ENCODE results near the gene NAB2. TPM values are rescaled to one million over a fixed set of nuclear protein-coding genes. Genes with fewer than 3 reads are reported as not detected.

Gene NAB2
- polyA plus RNA-seq, 1 donor from 2014 or later = 0.81 TPM

GRCh38 chr12:57086493-57087009 lies 2.4 kb upstream of the NAB2 start:
- H3K36me3 Mint-ChIP-seq = peaks cover 2% of the 10 kb centered on the region
- no peaks in the 10 kb centered on the region for H3K27me3 Mint-ChIP-seq
- H3K9me3 Mint-ChIP-seq = no peaks in the 10 kb centered on the region
- peaks cover 23 to 35% (median 25%) of the 10 kb centered on the region in 3 donors for H3K4me1 Mint-ChIP-seq
- peak overlapping the region; percentile 88 to 95 (median 94) for H3K4me3 Mint-ChIP-seq
- peak overlapping the region; percentile 96 to 97 (median 97) for H3K27ac Mint-ChIP-seq

- H3K27ac Mint-ChIP-seq = peak overlapping the region; percentile 97 to 98 (median 97)
- H3K4me3 Mint-ChIP-seq = peak overlapping the region; percentile 88 to 95 (median 94)
- H3K36me3 Mint-ChIP-seq = peaks cover 2% of the 10 kb centered on the region
- H3K9me3 Mint-ChIP-seq = no peaks in the 10 kb centered on the region
- H3K27me3 Mint-ChIP-seq = no peaks in the 10 kb centered on the region
- H3K4me1 Mint-ChIP-seq = peaks cover 23 to 35% (median 27%) of the 10 kb centered on the region in 3 donors
Measured at GRCh38 chr12:57087010-57087690, 1.8 kb upstream of the NAB2 start.

- Mint-ChIP-seq H3K36me3 (peaks cover 3% of the 10 kb centered on the region), H3K27ac (peak overlapping the region; percentile 97 to 98 (median 97)), H3K4me3 (peak overlapping the region; percentile 88 to 95 (median 94)), H3K27me3 (no peaks in the 10 kb centered on the region), H3K4me1 (peaks cover 27 to 38% (median 30%) of the 10 kb centered on the region in 3 donors), H3K9me3 (no peaks in the 10 kb centered on the region)
Measured at GRCh38 chr12:57087691-57088353, 1.1 kb upstream of the NAB2 start.

- Mint-ChIP-seq H3K27me3 (no peaks in the 10 kb centered on the region), H3K27ac (peak overlapping the region; percentile 88 to 92 (median 90)), H3K36me3 (peaks cover 1% of the 10 kb centered on the region), H3K4me1 (peaks cover 34 to 44% (median 40%) of the 10 kb centered on the region in 3 donors), H3K9me3 (no peaks in the 10 kb centered on the region), H3K4me3 (peak overlapping the region; percentile 91 to 98 (median 96))
Measured at GRCh38 chr12:57089271-57090245, 644 bp downstream of the NAB2 start.

- no peaks in the 10 kb centered on the region for H3K9me3 Mint-ChIP-seq
- peaks cover 35 to 39% (median 36%) of the 10 kb centered on the region in 3 donors for H3K4me1 Mint-ChIP-seq
- peak overlapping the region in 2 of 4 donors; percentile 49 to 96 for H3K4me3 Mint-ChIP-seq
- peaks cover 1% of the 10 kb centered on the region for H3K36me3 Mint-ChIP-seq
- H3K27ac Mint-ChIP-seq = peak overlapping the region in 2 of 3 donors; percentile 34 to 92
- H3K27me3 Mint-ChIP-seq = no peaks in the 10 kb centered on the region
Measured at GRCh38 chr12:57090490-57090889, 1.6 kb downstream of the NAB2 start.

- H3K27ac Mint-ChIP-seq = peak overlapping the region in 2 of 3 donors; percentile 34 to 92
- H3K27me3 Mint-ChIP-seq = no peaks in the 10 kb centered on the region
- no peaks in the 10 kb centered on the region for H3K9me3 Mint-ChIP-seq
- peaks cover 32 to 43% (median 35%) of the 10 kb centered on the region in 3 donors for H3K4me1 Mint-ChIP-seq
- H3K36me3 Mint-ChIP-seq = peaks cover 1% of the 10 kb centered on the region
- H3K4me3 Mint-ChIP-seq = peak overlapping the region in 2 of 4 donors; percentile 49 to 96
Measured at GRCh38 chr12:57090924-57091637, 2.2 kb downstream of the NAB2 start.

- Mint-ChIP-seq H3K9me3 (no peaks in the 10 kb centered on the region), H3K27ac (peak overlapping the region; percentile 59 to 85 (median 83)), H3K36me3 (peaks cover 1% of the 10 kb centered on the region), H3K4me3 (peak overlapping the region in 3 of 4 donors; percentile 49 to 87 (median 82)), H3K27me3 (no peaks in the 10 kb centered on the region), H3K4me1 (peaks cover 25 to 37% (median 33%) of the 10 kb centered on the region in 3 donors)
Measured at GRCh38 chr12:57091638-57092528, 3.0 kb downstream of the NAB2 start.

- no peaks in the 10 kb centered on the region for H3K9me3 Mint-ChIP-seq
- H3K4me1 Mint-ChIP-seq = peaks cover 25 to 36% (median 33%) of the 10 kb centered on the region in 3 donors
- H3K4me3 Mint-ChIP-seq = peak overlapping the region; percentile 25 to 87 (median 74)
- H3K27ac Mint-ChIP-seq = peak overlapping the region; percentile 41 to 83 (median 59)
- peaks cover 1% of the 10 kb centered on the region for H3K36me3 Mint-ChIP-seq
- H3K27me3 Mint-ChIP-seq = no peaks in the 10 kb centered on the region
Measured at GRCh38 chr12:57092529-57092862, 3.6 kb downstream of the NAB2 start.

GRCh38 chr12:57092876-57093414 lies 4.0 kb downstream of the NAB2 start:
- no peaks in the 10 kb centered on the region for H3K27me3 Mint-ChIP-seq
- no peaks in the 10 kb centered on the region for H3K9me3 Mint-ChIP-seq
- H3K4me3 Mint-ChIP-seq = peak overlapping the region; percentile 25 to 87 (median 74)
- peaks cover 25 to 35% (median 33%) of the 10 kb centered on the region in 3 donors for H3K4me1 Mint-ChIP-seq
- peak overlapping the region; percentile 41 to 91 (median 59) for H3K27ac Mint-ChIP-seq
- H3K36me3 Mint-ChIP-seq = peaks cover 1% of the 10 kb centered on the region

GRCh38 chr12:57093415-57094207 lies 4.7 kb downstream of the NAB2 start:
- H3K27me3 Mint-ChIP-seq = no peaks in the 10 kb centered on the region
- H3K4me1 Mint-ChIP-seq = peaks cover 25 to 33% (median 28%) of the 10 kb centered on the region in 3 donors
- H3K27ac Mint-ChIP-seq = peak overlapping the region; percentile 6 to 91 (median 89)
- peak overlapping the region; percentile 74 to 91 (median 86) for H3K4me3 Mint-ChIP-seq
- H3K9me3 Mint-ChIP-seq = no peaks in the 10 kb centered on the region
- peaks cover 1% of the 10 kb centered on the region for H3K36me3 Mint-ChIP-seq

GRCh38 chr12:57094208-57095160 lies 5.6 kb downstream of the NAB2 start:
- Mint-ChIP-seq H3K27ac (peak overlapping the region; percentile 47 to 91 (median 71)), H3K4me1 (peaks cover 25 to 33% (median 27%) of the 10 kb centered on the region in 3 donors), H3K27me3 (no peaks in the 10 kb centered on the region), H3K9me3 (no peaks in the 10 kb centered on the region), H3K4me3 (peak overlapping the region in 3 of 4 donors; percentile 63 to 91 (median 81)), H3K36me3 (peaks cover 1% of the 10 kb centered on the region)
